ENCODE data around the gene GALNS. TPM values are rescaled to one million over a fixed set of nuclear protein-coding genes. Genes with fewer than 3 reads are reported as not detected.
A peak's percentile ranks its signal among the peaks of the same experiment; 100 is the strongest.
"Not testable (repeated sequence)": the region's sequence is repeated elsewhere in the genome, so short reads cannot be mapped to it uniquely, and the experiment has no call there.

The GALNS gene
- total and polyA plus RNA-seq, 10 donors: 9.7 to 71.6 (median 42.9) TPM

- no peaks in the 10 kb centered on the region for H3K27me3 ChIP-seq (replicated peaks in 1 of 7)
- intact Hi-C loops (cut with DNase I; ENCODE audit: low total_unique reads): no loop called here
- no peaks in the 10 kb centered on the region for H3K9me3 ChIP-seq
- no peak for DNase-seq
- TF ChIP-seq CTCF (IDR thresholded peaks at IDR 0.05 in 8 of 11, conservative IDR thresholded peaks at IDR 0.05 in 3 of 11): no peak
- no peak for TF ChIP-seq POLR2A (IDR thresholded peaks at IDR 0.05)
- no peak for TF ChIP-seq POLR2AphosphoS5 (IDR thresholded peaks at IDR 0.05)
- 88 to 95% (median 92%) methylated on average over 33 to 57 of the region's 57 CpGs for WGBS, 5 donors
- H3K4me1 ChIP-seq: peaks cover 4 to 33% (median 18%) of the 10 kb centered on the region in 6 donors
- H3K27ac ChIP-seq: no peak overlapping the region
- H3K4me3 ChIP-seq: no peak overlapping the region
- H3K36me3 ChIP-seq: peaks cover 0 to 92% (median 59%) of the 10 kb centered on the region in 6 donors
Observed at GRCh38 chr16:88896238-88897070, 39.7 kb upstream of the GALNS start.

- Histone ChIP-seq H3K27ac (peak overlapping the region in 1 of 8 donors; percentile 38), H3K27me3 (replicated peaks in 1 of 7) (no peaks in the 10 kb centered on the region), H3K4me3 (no peak overlapping the region), H3K4me1 (peaks cover 4 to 26% (median 13%) of the 10 kb centered on the region in 6 donors), H3K9me3 (no peaks in the 10 kb centered on the region), H3K36me3 (peaks cover 0 to 92% (median 55%) of the 10 kb centered on the region in 6 donors)
- no peak for DNase-seq
- intact Hi-C loops (cut with DNase I; ENCODE audit: low total_unique reads): no loop called here
- no peak for TF ChIP-seq POLR2A (IDR thresholded peaks at IDR 0.05)
- no peak for TF ChIP-seq POLR2AphosphoS5 (IDR thresholded peaks at IDR 0.05)
- no peak for TF ChIP-seq CTCF (IDR thresholded peaks at IDR 0.05 in 8 of 11, conservative IDR thresholded peaks at IDR 0.05 in 3 of 11)
- 78 to 97% (median 84%) methylated on average over 9 to 22 of the region's 22 CpGs; no CpG with 5 or more reads in 1 of the 5 donors for WGBS, 5 donors
Observed at GRCh38 chr16:88895335-88895734, 38.6 kb upstream of the GALNS start.

- H3K4me1 ChIP-seq: peaks cover 4 to 20% (median 12%) of the 10 kb centered on the region in 6 donors
- H3K9me3 ChIP-seq: no peaks in the 10 kb centered on the region
- intact Hi-C loops (cut with DNase I; ENCODE audit: low total_unique reads): no loop called here
- no peaks in the 10 kb centered on the region for H3K27me3 ChIP-seq (replicated peaks in 1 of 7)
- H3K27ac ChIP-seq: peak overlapping the region in 1 of 8 donors; percentile 38
- peak; percentile 18 to 68 (median 55) for TF ChIP-seq POLR2AphosphoS5 (IDR thresholded peaks at IDR 0.05)
- TF ChIP-seq CTCF (IDR thresholded peaks at IDR 0.05 in 8 of 11, conservative IDR thresholded peaks at IDR 0.05 in 3 of 11): no peak
- peaks cover 0 to 92% (median 53%) of the 10 kb centered on the region in 6 donors for H3K36me3 ChIP-seq
- H3K4me3 ChIP-seq: no peak overlapping the region
- WGBS, 5 donors: 54 to 64% (median 56%) methylated on average over 9 to 21 of the region's 21 CpGs
- no peak for DNase-seq
Observed at GRCh38 chr16:88894681-88895300, 38.0 kb upstream of the GALNS start.

GRCh38 chr16:88894266-88894665 is 37.5 kb upstream of the GALNS start:
- H3K36me3 ChIP-seq: peaks cover 0 to 92% (median 48%) of the 10 kb centered on the region in 6 donors
- H3K27me3 ChIP-seq (replicated peaks in 1 of 7); DNase-seq; intact Hi-C loops (cut with DNase I; ENCODE audit: low total_unique reads); H3K9me3 ChIP-seq; H3K4me3 ChIP-seq: not testable (repeated sequence)
- WGBS, 5 donors: 76 to 95% (median 80%) methylated on average over 1 to 4 of the region's 6 CpGs
- peak overlapping the region in 1 of 8 donors; percentile 38 for H3K27ac ChIP-seq
- peaks cover 4 to 20% (median 12%) of the 10 kb centered on the region in 6 donors for H3K4me1 ChIP-seq
